ENCODE data around the gene GSTM3.

DNA sequence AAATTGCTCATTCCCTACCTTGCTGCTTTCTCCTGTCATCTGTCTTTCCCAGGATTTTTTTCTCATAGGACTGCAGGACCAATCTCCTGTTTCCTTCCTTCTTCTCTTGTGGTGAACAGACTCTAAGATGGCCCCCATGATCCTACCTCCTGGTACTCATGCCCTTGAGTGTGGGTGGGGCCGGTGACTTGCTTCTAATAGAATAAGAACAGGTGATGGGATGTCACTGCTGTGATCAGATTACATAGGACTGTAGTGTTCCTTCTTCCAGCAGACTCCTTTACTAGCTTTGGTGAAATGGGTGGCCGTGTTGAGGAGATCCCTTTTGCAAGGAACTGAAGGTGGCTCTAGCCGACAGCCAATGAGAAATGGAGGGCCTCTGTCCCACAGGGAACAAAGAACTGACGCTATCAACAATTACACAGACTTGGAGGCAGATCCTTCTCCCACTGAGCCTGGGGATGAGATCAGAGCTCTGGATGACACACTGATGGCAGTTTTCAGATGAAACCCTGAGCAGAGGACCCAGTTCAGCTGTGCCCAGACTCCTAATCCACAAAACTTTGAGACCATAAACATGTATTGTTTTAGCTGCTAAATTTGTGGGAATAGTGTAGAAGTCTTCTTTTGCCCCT, 7.5 kb downstream of the GSTM3 start:
- TF ChIP-seq, protein P1, sequence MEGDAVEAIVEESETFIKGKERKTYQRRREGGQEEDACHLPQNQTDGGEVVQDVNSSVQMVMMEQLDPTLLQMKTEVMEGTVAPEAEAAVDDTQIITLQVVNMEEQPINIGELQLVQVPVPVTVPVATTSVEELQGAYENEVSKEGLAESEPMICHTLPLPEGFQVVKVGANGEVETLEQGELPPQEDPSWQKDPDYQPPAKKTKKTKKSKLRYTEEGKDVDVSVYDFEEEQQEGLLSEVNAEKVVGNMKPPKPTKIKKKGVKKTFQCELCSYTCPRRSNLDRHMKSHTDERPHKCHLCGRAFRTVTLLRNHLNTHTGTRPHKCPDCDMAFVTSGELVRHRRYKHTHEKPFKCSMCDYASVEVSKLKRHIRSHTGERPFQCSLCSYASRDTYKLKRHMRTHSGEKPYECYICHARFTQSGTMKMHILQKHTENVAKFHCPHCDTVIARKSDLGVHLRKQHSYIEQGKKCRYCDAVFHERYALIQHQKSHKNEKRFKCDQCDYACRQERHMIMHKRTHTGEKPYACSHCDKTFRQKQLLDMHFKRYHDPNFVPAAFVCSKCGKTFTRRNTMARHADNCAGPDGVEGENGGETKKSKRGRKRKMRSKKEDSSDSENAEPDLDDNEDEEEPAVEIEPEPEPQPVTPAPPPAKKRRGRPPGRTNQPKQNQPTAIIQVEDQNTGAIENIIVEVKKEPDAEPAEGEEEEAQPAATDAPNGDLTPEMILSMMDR (conservative IDR thresholded peaks at IDR 0.05), result no peak
- no peak for TF ChIP-seq EZH2 (IDR thresholded peaks at IDR 0.05; ENCODE audit: low read depth)

All from PC-9 (cell line).